ENCODE measurements around the gene AKT1.

AKT1 gene

GRCh38 chr14:104797115-104798044 is 1.8 kb upstream of the AKT1 start:
- Histone ChIP-seq H4K20me1 (ENCODE audit: insufficient read depth, low read length) (peaks cover 24% of the 10 kb centered on the region), H2AFZ (ENCODE audit: low read depth, low read length) (no peak overlapping the region), H3K9ac (ENCODE audit: low read length) (no peak overlapping the region), H3K27ac (ENCODE audit: low read length) (no peak overlapping the region), H3K9me3 (ENCODE audit: insufficient read depth, low read length) (no peaks in the 10 kb centered on the region), H3K4me1 (ENCODE audit: low read length) (peaks cover 43% of the 10 kb centered on the region), H3K4me2 (ENCODE audit: low read length) (peak overlapping the region; percentile 89), H3K79me2 (ENCODE audit: low read length) (peaks cover 30% of the 10 kb centered on the region), H3K27me3 (ENCODE audit: low read depth, low read length) (peaks cover 38% of the 10 kb centered on the region), H3K4me3 (ENCODE audit: low read length) (no peak overlapping the region), H3K36me3 (replicated peaks; ENCODE audit: low read depth, low read length) (peaks cover 4% of the 10 kb centered on the region)
- TF ChIP-seq CTCF (IDR thresholded peaks at IDR 0.05; ENCODE audit: low read depth, low read length) (no peak), EZH2phosphoT487 (IDR thresholded peaks at IDR 0.05; ENCODE audit: low read depth) (no peak)

GRCh38 chr14:104796687-104797081 is 1.1 kb upstream of the AKT1 start:
- Histone ChIP-seq H3K4me3 (ENCODE audit: low read length) (no peak overlapping the region; the same call in 1 of the 2 replicates), H3K79me2 (ENCODE audit: low read length) (peaks cover 37% of the 10 kb centered on the region), H3K4me2 (ENCODE audit: low read length) (peak overlapping the region; percentile 89), H4K20me1 (ENCODE audit: insufficient read depth, low read length) (peaks cover 30% of the 10 kb centered on the region), H2AFZ (ENCODE audit: low read depth, low read length) (no peak overlapping the region), H3K27me3 (ENCODE audit: low read depth, low read length) (peaks cover 38% of the 10 kb centered on the region), H3K36me3 (replicated peaks; ENCODE audit: low read depth, low read length) (peaks cover 4% of the 10 kb centered on the region), H3K4me1 (ENCODE audit: low read length) (peaks cover 40% of the 10 kb centered on the region), H3K27ac (ENCODE audit: low read length) (no peak overlapping the region), H3K9me3 (ENCODE audit: insufficient read depth, low read length) (no peaks in the 10 kb centered on the region), H3K9ac (ENCODE audit: low read length) (no peak overlapping the region)
- TF ChIP-seq EZH2phosphoT487 (IDR thresholded peaks at IDR 0.05; ENCODE audit: low read depth) (no peak), CTCF (IDR thresholded peaks at IDR 0.05; ENCODE audit: low read depth, low read length) (no peak)

GRCh38 chr14:104795781-104796686 is 486 bp upstream of the AKT1 start:
- TF ChIP-seq EZH2phosphoT487 (IDR thresholded peaks at IDR 0.05; ENCODE audit: low read depth), result no peak
- TF ChIP-seq CTCF (IDR thresholded peaks at IDR 0.05; ENCODE audit: low read depth, low read length), result no peak
- H3K4me3 ChIP-seq (ENCODE audit: low read length), result peak overlapping the region; percentile 79
- 0 out of 2 replicates have a peak overlapping the region, but pooled peaks have one; percentile 12 for H3K27ac ChIP-seq (ENCODE audit: low read length)
- H3K79me2 ChIP-seq (ENCODE audit: low read length), result peaks cover 44% of the 10 kb centered on the region
- H3K9me3 ChIP-seq (ENCODE audit: insufficient read depth, low read length), result no peaks in the 10 kb centered on the region
- H2AFZ ChIP-seq (ENCODE audit: low read depth, low read length), result peak overlapping the region; percentile 19; the same call in 1 of the 2 replicates
- peaks cover 34% of the 10 kb centered on the region for H3K4me1 ChIP-seq (ENCODE audit: low read length)
- peaks cover 4% of the 10 kb centered on the region for H3K36me3 ChIP-seq (replicated peaks; ENCODE audit: low read depth, low read length)
- H3K27me3 ChIP-seq (ENCODE audit: low read depth, low read length), result peaks cover 34% of the 10 kb centered on the region
- H3K4me2 ChIP-seq (ENCODE audit: low read length), result peak overlapping the region; percentile 89
- H3K9ac ChIP-seq (ENCODE audit: low read length), result peak overlapping the region; percentile 84
- H4K20me1 ChIP-seq (ENCODE audit: insufficient read depth, low read length), result peaks cover 37% of the 10 kb centered on the region

All from OCI-LY3 (cell line).